Pancreas (tissue), 10 donors: ENCODE data around the gene RIMS1. TPM values are rescaled to one million over a fixed set of nuclear protein-coding genes. Genes with fewer than 3 reads are reported as not detected.

Experiments
- ATAC-seq, 4 donors: fragments of 200-7000 bp; cut with Tn5 transposase; one replicate each; pipeline versions ENCODE4 v1.8.0 to v1.9.1; 2020; ENCODE audit warnings: mild to moderate bottlenecking in 4 of 4, moderate library complexity in 4 of 4
- DNase-seq, 6 donors: peaks; one replicate each; pipeline ENCODE4 v3.0.0-alpha.2; 2020
- FAIRE-seq: peaks from 2 replicates; lab custom pipeline; 2012; peaks lifted over from hg19 to GRCh38; lab: Jason Lieb, UNC
- H3K27ac ChIP-seq, 4 donors: fragments of 200-600 bp; sonication (generic); 1 replicate in 3 of 4; 2 replicates in 1 of 4; pipeline versions ENCODE4 v1.5.0 to v1.8.0; 2020
- H3K27me3 ChIP-seq, 4 donors: fragments of 200-600 bp; one replicate each; pipeline ENCODE4 v1.8.0; 2021
- H3K36me3 ChIP-seq, 3 donors: fragments of 200-600 bp; sonication (generic) in 1 of 3; one replicate each; pipeline versions ENCODE4 v1.5.0 to v1.8.0; 2020 to 2021
- H3K4me1 ChIP-seq, 3 donors: fragments of 200-600 bp; one replicate each; pipeline ENCODE4 v1.8.0; 2021
- H3K4me3 ChIP-seq, 4 donors: fragments of 200-600 bp; sonication (generic) in 2 of 4; one replicate each; pipeline versions ENCODE4 v1.5.0 to v1.8.0; 2020 to 2021
- H3K9me3 ChIP-seq, 4 donors: fragments of 200-600 bp; one replicate each; pipeline ENCODE4 v1.8.0; 2021
- WGBS, 2 donors: extraction: QIAGEN DNeasy Blood & Tissue Kit; methylation state at CpG; one replicate each; pipeline ENCODE4 v1.1.7; 2013; 5-methylcytosine and 5-hydroxymethylcytosine counted together
- intact Hi-C, 3 donors: fragments of 100-400 bp; cut with DNase I; formaldehyde crosslinking; loops; one replicate each; pipeline versions ENCODE4 v1.11.1 to v1.14.2; 2022
- polyA plus RNA-seq, 2 donors: library from polyadenylated mRNA; stranded (reverse); fragments of 200-250 nt; gene quantifications; one replicate each; pipeline ENCODE4 v1.2.3, GENCODE V29; 2013
- total RNA-seq, 6 donors: library from RNA; stranded (reverse); fragmentation: NEBNext Ultra II Directional in 4 of 6; extraction: Animal tissue kit (Norgen Biotek cat#: 25700) in 4 of 6; gene quantifications; one replicate each; pipeline versions ENCODE4 v1.2.1 to v1.2.4, GENCODE V29; 2021 to 2023
- TF ChIP-seq, protein P1 (sequence below), 4 donors: fragments of 200-600 bp; sonication (generic) in 3 of 4; IDR thresholded peaks; one replicate each; pipeline versions ENCODE4 v1.5.0 to v1.8.0; 2021; ENCODE audit warnings: antibody characterized with exemption in 4 of 4
- donor health status: healthy with polysubstance abuse.
- donor health status: DM: no; HTN: no; CAD: no; lungs with moderate emphysema.
- donor health status: DM: no; HTN: no; CAD: no.
- donor health status: control.
- donor health status: control.
- donor health status: Bipolar disorder and iron deficiency.
- donor health status: DM: yes; HTN: yes; CAD: no.
- donor health status: DM: no; HTN: no; CAD: no.
- donor health status: DM: no; HTN: no; CAD: no.
- donor health status: DM: yes; HTN: yes; CAD: no.

RIMS1 gene
- total and polyA plus RNA-seq, 8 donors: 0.12 to 5.7 (median 3.7) TPM

DNA sequence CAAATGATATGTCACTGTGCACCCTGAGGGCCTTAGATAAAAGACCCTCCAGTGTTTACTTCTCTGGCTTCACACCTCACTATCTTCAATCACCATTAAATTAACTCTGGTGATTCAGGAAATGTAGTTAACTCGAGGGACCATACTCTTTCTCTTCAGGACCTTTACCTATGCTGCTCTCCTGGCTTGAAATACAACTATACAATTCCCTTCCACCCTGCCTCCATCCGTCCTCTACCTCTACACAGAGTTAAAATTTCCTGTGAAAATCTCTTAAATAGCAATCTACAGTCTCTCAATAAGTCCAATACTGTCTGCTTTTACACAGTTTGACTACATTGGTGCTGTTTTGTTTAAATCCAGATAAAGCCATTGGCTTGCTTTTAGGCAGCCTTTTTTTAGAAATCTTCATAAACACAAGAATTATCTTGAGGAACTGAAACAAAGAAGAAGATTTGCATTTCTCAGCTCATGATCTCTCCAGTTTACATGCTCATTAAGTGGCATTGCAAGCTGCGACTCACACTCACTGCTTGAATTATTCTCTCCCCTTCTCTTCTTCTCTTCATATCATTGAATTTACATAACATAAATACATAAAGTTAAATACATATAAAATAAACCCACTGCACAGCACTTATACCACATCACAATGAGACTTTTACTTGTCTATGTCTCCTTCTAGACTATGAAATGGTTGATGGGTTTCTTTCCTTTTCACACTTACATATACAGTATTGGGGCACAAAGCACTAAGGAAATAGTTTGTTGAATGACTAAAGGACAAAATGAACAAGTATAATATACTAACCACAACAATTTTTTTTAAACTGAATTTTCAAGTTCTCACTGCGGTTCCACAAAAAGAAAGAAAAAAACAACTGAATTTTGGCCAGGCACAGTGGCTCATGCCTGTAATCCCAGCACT, 496.5 kb downstream of the RIMS1 start:
- 68 to 72% methylated on average over 4 of the region's 4 CpGs for WGBS, 2 donors
- no peak for ATAC-seq
- no peak overlapping the region for H3K27ac ChIP-seq
- intact Hi-C loops: no loop called here
- no peaks in the 10 kb centered on the region for H3K4me1 ChIP-seq
- H3K9me3 ChIP-seq: no peaks in the 10 kb centered on the region
- H3K4me3 ChIP-seq: no peak overlapping the region
- no peak for DNase-seq
- H3K36me3 ChIP-seq: no peaks in the 10 kb centered on the region
- no peak for FAIRE-seq
- no peaks in the 10 kb centered on the region for H3K27me3 ChIP-seq
- TF ChIP-seq, protein P1, sequence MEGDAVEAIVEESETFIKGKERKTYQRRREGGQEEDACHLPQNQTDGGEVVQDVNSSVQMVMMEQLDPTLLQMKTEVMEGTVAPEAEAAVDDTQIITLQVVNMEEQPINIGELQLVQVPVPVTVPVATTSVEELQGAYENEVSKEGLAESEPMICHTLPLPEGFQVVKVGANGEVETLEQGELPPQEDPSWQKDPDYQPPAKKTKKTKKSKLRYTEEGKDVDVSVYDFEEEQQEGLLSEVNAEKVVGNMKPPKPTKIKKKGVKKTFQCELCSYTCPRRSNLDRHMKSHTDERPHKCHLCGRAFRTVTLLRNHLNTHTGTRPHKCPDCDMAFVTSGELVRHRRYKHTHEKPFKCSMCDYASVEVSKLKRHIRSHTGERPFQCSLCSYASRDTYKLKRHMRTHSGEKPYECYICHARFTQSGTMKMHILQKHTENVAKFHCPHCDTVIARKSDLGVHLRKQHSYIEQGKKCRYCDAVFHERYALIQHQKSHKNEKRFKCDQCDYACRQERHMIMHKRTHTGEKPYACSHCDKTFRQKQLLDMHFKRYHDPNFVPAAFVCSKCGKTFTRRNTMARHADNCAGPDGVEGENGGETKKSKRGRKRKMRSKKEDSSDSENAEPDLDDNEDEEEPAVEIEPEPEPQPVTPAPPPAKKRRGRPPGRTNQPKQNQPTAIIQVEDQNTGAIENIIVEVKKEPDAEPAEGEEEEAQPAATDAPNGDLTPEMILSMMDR (IDR thresholded peaks at IDR 0.05): no peak

DNA sequence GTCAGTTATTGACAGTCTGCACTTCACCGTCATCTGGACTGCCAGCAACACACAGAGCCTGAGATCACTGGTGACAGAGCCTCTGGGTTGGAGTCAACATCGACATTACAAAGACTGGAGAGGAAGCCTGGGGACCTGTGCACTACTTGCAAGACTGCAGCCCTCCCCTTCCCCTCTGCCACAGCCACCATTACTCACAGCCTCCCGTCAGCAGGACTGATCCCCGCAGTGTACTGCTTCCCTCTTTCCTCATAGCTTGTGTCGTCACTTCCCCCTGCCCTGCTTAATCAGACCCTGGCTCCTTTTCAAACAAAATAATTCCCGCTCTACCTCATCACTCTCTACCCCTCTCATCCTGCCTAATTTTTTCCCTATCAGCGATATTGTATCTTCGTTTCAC, 500.0 kb downstream of the RIMS1 start:
- intact Hi-C loops: no loop called here
- no peaks in the 10 kb centered on the region for H3K36me3 ChIP-seq
- ATAC-seq (no peak), FAIRE-seq (no peak), DNase-seq (no peak)
- no peaks in the 10 kb centered on the region for H3K27me3 ChIP-seq
- TF ChIP-seq, protein P1 (IDR thresholded peaks at IDR 0.05): no peak
- H3K4me1 ChIP-seq: no peaks in the 10 kb centered on the region
- 84 to 86% methylated on average over 8 of the region's 8 CpGs for WGBS, 2 donors
- H3K9me3 ChIP-seq: no peaks in the 10 kb centered on the region
- H3K4me3 ChIP-seq: no peak overlapping the region
- no peak overlapping the region for H3K27ac ChIP-seq

DNA sequence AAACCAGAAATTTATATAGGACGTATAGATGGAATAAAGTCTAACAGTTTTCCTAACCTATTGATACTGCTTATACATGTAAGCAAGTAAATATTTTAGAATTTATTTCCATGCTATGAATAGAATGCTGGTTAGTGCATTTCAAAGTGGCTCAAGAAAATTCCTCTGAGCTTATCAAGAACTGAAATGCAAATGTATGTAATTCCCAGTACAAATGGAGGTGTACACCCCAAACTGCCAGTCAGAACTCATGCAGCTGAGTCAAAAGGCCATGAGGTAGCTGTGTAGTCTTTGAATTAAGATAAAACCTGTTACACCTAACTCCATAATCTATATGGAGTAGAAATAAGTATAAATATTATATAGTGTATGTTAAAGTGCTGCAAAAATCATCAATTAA, 503.3 kb downstream of the RIMS1 start:
- WGBS, 2 donors: 95 to 96% methylated on average over 1 of the region's 1 CpG
- no peak for FAIRE-seq
- TF ChIP-seq, protein P1 (IDR thresholded peaks at IDR 0.05): no peak
- Histone ChIP-seq H3K4me1 (no peaks in the 10 kb centered on the region), H3K4me3 (no peak overlapping the region), H3K27me3 (no peaks in the 10 kb centered on the region), H3K9me3 (no peaks in the 10 kb centered on the region), H3K27ac (no peak overlapping the region), H3K36me3 (no peaks in the 10 kb centered on the region)
- intact Hi-C loops: no loop called here
- no peak for ATAC-seq
- DNase-seq: no peak

DNA sequence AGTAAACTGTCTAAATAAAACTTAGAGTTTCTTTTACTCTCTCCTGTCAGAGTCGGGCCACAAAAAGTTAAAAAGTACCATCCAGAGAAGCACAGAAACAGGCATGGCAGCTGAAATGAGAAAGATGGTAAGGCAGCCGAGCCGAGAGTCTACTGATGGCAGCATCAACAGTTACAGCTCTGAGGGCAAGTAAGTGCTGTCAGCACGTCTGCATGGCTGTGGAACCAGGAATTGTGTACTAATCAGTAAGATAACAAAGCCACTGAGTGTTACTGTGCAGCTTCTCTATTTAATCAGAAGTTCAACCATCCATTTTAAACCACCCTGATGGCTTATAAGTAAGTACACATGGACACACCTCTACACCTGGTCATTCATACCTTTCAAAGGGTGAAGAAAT, 504.2 kb downstream of the RIMS1 start:
- TF ChIP-seq, protein P1 (IDR thresholded peaks at IDR 0.05): no peak
- Histone ChIP-seq H3K4me1 (no peaks in the 10 kb centered on the region), H3K36me3 (no peaks in the 10 kb centered on the region), H3K4me3 (no peak overlapping the region), H3K9me3 (no peaks in the 10 kb centered on the region), H3K27me3 (no peaks in the 10 kb centered on the region), H3K27ac (no peak overlapping the region)
- no peak for DNase-seq
- FAIRE-seq: no peak
- ATAC-seq: no peak
- WGBS, 2 donors: 75 to 78% methylated on average over 4 of the region's 4 CpGs
- intact Hi-C loops: no loop called here

DNA sequence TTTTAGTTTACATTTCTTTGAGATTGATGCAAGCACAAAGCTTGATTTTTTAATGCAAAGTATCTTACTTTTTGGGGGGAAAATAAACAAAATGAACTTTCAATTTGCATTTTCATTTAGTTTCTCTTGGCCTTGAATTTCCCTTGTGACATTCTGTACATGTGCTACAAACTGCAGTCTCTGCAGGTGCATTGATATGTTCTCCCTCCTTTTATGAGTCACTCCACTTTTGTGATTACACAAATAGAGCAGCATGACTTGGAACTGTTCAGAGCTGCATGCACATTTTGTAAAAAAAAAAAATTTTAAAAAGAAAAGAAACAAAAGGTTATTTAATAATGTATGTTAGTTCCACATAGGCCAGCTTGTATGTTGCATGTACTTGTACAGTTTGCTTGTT, 515.5 kb downstream of the RIMS1 start:
- ATAC-seq: no peak
- H3K9me3 ChIP-seq: no peaks in the 10 kb centered on the region
- no peak for FAIRE-seq
- TF ChIP-seq, protein P1 (IDR thresholded peaks at IDR 0.05): no peak
- no peak overlapping the region for H3K4me3 ChIP-seq
- no peaks in the 10 kb centered on the region for H3K36me3 ChIP-seq
- H3K4me1 ChIP-seq: no peaks in the 10 kb centered on the region
- intact Hi-C loops: no loop called here
- no peak for DNase-seq
- no peak overlapping the region for H3K27ac ChIP-seq
- no peaks in the 10 kb centered on the region for H3K27me3 ChIP-seq
